ENCODE measurements around the gene BTBD9. TPM values are rescaled to one million over a fixed set of nuclear protein-coding genes. Genes with fewer than 3 reads are reported as not detected.

BTBD9 gene
- total RNA-seq, 2 donors from 2014 or later: 14.2 to 18.2 TPM

DNA sequence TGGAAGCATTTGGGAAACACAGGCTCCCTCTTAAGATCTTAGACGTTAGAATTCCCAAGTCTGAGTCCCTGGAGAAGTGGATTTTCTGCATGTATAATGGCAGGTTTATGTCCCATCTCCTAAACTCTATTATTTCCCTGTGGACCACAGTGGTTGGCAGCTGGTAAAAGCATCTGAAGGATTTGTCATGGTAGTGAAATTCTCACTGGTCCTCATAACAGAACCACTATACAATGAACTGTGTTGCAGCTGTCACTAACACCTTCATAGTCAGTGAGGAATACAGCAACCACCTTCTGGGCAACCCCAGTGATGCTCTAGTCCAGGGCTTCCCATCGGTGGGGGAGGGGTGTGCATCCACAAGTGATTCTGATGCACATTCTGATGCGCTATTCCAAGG is 423.3 kb downstream of the BTBD9 start:
- TF ChIP-seq, protein P1, sequence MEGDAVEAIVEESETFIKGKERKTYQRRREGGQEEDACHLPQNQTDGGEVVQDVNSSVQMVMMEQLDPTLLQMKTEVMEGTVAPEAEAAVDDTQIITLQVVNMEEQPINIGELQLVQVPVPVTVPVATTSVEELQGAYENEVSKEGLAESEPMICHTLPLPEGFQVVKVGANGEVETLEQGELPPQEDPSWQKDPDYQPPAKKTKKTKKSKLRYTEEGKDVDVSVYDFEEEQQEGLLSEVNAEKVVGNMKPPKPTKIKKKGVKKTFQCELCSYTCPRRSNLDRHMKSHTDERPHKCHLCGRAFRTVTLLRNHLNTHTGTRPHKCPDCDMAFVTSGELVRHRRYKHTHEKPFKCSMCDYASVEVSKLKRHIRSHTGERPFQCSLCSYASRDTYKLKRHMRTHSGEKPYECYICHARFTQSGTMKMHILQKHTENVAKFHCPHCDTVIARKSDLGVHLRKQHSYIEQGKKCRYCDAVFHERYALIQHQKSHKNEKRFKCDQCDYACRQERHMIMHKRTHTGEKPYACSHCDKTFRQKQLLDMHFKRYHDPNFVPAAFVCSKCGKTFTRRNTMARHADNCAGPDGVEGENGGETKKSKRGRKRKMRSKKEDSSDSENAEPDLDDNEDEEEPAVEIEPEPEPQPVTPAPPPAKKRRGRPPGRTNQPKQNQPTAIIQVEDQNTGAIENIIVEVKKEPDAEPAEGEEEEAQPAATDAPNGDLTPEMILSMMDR (IDR thresholded peaks at IDR 0.05): no peak
- Histone ChIP-seq H3K27me3 (no peaks in the 10 kb centered on the region), H3K4me3 (no peak overlapping the region), H3K27ac (no peak overlapping the region), H3K9me3 (no peaks in the 10 kb centered on the region), H3K36me3 (no peaks in the 10 kb centered on the region), H3K4me1 (peaks cover 0 to 26% of the 10 kb centered on the region in 2 donors)
- no peak for DNase-seq (ENCODE audit: low spot score)

DNA sequence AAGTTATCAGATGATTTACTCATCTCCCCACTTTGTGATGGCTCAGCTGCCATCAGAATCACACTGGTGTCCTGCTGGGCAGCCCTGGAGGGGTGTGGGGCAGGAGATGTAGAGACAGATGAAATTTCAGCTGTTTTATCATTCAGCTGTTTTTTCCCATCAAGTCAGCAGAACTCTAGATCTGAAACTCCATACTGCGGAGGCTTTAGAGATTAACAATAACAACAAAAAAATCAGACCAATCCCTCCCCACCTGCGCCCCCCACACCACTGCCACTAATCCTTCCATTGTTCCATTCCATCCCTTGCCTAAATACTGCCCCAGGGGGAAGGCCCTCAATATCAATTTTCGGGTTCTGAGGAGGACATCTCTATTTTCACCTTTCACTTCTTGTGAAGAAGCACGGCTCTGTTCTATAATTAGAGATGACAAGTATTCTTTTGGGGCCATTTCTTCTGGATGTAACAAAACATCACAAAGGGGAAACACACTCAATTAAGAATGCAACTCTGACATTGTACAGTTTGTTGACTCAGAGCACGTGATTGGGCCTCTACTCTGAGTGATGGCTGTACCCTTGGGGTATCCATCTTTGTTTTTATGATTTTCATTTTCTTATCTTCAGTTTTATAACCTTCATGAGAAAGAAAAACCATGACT is 423.9 kb downstream of the BTBD9 start:
- H3K4me3 ChIP-seq: no peak overlapping the region
- TF ChIP-seq, protein P1 (IDR thresholded peaks at IDR 0.05): no peak

DNA sequence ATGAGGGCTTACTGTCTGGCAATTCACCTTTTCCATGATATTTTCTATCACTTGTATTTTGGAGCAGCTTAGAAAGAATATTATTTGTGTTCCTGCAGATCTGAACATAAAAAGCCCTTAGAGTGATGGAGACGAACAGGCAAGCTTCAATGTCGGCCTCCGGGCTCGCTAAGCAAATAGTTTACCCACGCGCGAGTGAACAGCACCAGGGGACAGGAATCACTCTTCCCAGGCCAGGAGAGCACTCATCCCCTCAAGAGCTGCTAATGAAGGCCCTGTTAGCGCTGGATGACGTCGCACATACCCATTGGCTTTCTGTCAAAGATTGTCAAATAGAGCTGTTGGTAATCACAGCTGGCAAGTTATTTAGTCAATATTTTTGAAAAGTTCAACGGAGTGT is 424.5 kb downstream of the BTBD9 start:
- Histone ChIP-seq H3K36me3 (no peaks in the 10 kb centered on the region), H3K4me1 (peaks cover 0 to 26% of the 10 kb centered on the region in 2 donors), H3K9me3 (no peaks in the 10 kb centered on the region), H3K27me3 (no peaks in the 10 kb centered on the region), H3K27ac (no peak overlapping the region), H3K4me3 (no peak overlapping the region)
- DNase-seq (ENCODE audit: low spot score): no peak
- TF ChIP-seq, protein P1 (IDR thresholded peaks at IDR 0.05): no peak

More for the DNA sequence above, 423.9 kb downstream of the BTBD9 start:
- Histone ChIP-seq H3K27ac (no peak overlapping the region), H3K4me1 (peaks cover 0 to 26% of the 10 kb centered on the region in 2 donors), H3K27me3 (no peaks in the 10 kb centered on the region), H3K9me3 (no peaks in the 10 kb centered on the region), H3K36me3 (no peaks in the 10 kb centered on the region)
- no peak for DNase-seq (ENCODE audit: low spot score)

GRCh38 chr6:38214159-38214558 is 425.6 kb downstream of the BTBD9 start:
- no peak overlapping the region for H3K4me3 ChIP-seq
- no peaks in the 10 kb centered on the region for H3K36me3 ChIP-seq
- no peak for DNase-seq (ENCODE audit: low spot score)
- no peaks in the 10 kb centered on the region for H3K9me3 ChIP-seq
- peaks cover 0 to 26% of the 10 kb centered on the region in 2 donors for H3K4me1 ChIP-seq
- no peaks in the 10 kb centered on the region for H3K27me3 ChIP-seq
- no peak overlapping the region for H3K27ac ChIP-seq
- TF ChIP-seq, protein P1 (IDR thresholded peaks at IDR 0.05): no peak

DNA sequence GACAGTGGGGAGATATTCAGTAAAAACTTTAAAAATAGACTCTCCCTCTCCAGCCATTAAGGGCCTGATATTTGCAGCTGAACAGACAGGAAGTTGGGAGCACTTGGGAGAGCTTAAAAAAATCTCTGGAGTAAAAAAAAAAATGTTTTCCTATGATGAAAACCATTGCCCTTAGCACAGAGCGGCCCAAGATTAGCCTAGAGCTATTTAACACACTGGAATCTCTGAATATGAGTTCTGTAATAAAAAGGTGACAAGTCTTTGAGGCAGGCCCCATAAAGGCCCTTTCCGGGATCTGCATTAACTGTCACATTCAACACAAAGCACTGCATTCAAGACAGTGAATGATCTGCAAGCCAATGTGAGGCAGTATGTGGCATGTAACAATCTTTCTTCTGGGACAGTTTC is 426.5 kb downstream of the BTBD9 start:
- no peak overlapping the region for H3K4me3 ChIP-seq
- TF ChIP-seq, protein P1 (IDR thresholded peaks at IDR 0.05): no peak
- peaks cover 0 to 26% of the 10 kb centered on the region in 2 donors for H3K4me1 ChIP-seq

GRCh38 chr6:38212579-38212978 is 427.1 kb downstream of the BTBD9 start:
- H3K4me1 ChIP-seq: peaks cover 0 to 26% of the 10 kb centered on the region in 2 donors
- H3K27me3 ChIP-seq: no peaks in the 10 kb centered on the region
- no peak overlapping the region for H3K4me3 ChIP-seq
- H3K36me3 ChIP-seq: no peaks in the 10 kb centered on the region
- no peaks in the 10 kb centered on the region for H3K9me3 ChIP-seq
- no peak for DNase-seq (ENCODE audit: low spot score)
- TF ChIP-seq, protein P1 (IDR thresholded peaks at IDR 0.05): no peak
- peak overlapping the region; percentile 3 to 41 for H3K27ac ChIP-seq

More for the DNA sequence above, 426.5 kb downstream of the BTBD9 start:
- Histone ChIP-seq H3K27me3 (no peaks in the 10 kb centered on the region), H3K36me3 (no peaks in the 10 kb centered on the region), H3K9me3 (no peaks in the 10 kb centered on the region), H3K27ac (peak overlapping the region; percentile 3 to 41)
- DNase-seq (ENCODE audit: low spot score): no peak

All from right atrium auricular region (tissue), 2 donors.